Nucleus accumbens (tissue), 56 donors: ENCODE results near the gene SPPL2B.

ENCODE experiments used
- DNase-seq, 56 donors: peaks; one replicate each; lab custom pipeline; 2025; lab: John Stamatoyannopoulos, UW

SPPL2B gene

DNA sequence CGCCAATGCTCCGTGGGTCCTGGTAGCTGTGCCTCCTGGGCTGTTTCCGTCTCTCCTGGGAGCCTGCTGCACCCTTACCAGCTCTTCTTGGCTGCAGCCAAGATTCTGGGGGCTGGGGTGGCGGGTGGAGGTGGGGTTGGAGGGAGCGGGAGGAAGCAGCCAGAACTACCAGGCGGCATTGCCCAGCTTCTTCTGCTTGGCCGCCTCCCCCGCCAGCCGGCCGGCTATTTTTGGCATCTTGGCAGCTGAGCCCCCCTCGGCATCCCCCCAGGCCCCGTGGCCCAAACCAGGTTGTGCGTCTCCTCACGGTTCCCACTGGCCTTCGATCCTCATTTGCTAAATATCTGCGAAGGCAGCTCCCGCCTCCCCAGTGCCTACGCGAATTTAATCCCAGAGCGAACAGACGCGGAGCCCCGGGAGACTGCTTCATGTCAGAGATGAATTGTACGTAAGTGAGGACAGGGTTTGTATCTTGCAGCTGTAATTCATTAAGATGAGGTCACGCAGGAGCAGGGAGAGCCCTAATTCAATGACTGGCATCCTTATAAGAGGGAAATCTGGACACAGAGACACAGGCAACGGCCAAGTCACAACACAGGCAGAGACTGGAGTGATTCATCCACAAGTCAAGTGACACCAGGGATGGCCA is 33.7 kb upstream of the SPPL2B start:
- DNase-seq = peak in 38 of 56 donors; percentile 12 to 81 (median 56)

DNA sequence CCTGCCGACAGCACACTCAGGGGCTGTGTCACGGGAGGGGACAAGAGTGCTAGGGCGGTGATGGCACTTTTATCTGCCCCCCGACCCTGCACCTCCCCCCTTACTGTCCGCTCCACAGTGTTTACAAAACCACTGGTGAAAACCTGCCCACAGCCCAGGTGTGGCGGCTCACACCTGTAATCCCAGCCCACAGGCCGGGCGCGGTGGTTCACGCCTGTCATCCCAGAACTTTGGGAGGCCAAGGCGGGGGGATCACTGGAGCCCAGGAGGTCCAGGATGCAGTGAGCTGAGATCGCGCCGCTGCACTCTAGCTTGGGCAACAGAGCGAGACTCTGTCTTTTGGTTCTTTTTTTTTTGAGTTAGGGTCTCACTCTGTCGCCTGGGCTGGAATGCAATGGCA is 32.3 kb upstream of the SPPL2B start:
- no peak for DNase-seq

GRCh38 chr19:2300533-2300932 is 28.0 kb upstream of the SPPL2B start:
- no peak for DNase-seq

DNA sequence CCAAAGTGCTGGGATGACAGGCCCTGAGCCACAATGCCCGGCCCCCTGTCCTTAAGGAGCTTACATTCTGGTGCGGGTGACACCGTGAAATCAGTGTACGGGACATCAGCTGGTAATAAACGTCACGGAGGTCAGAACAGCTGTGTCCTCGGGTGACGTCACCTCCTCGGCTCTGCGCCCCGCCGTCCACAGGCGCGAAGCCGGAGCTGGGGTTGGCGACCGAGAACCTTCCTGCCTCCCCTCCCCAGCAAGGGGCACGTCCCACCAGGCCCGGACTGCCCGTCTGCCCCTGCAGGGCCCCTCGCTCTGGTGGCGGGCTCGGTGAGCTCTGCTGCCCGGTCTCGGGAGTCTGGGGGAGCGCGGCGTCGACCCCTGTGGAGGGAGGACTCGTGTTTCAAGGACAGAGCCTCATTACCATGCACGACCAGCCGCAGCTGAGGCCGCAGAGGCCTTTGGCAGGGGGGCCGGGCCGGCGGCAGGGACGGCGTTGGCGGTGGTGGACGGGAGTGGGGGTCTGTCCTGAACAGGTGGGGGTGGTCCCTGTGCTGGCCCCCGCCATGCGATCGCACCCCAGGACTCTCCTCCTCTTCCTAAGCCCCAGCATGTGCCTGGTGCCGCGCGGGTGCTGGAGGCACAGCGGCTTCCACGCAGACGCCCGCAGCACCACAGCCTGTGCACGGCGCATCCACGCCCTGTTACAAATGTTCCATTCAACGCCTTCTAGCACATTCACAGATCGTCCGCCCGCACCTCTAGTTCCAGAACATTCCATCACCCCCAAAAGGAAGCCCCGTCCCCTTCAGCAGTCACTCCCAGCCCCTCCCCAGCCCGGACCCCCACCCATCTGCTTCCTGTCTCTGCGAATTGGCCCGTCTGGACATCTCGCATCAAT is 25.9 kb upstream of the SPPL2B start:
- peak in 30 of 56 donors; percentile 12 to 79 (median 43) for DNase-seq

GRCh38 chr19:2303211-2303798 is 25.2 kb upstream of the SPPL2B start:
- DNase-seq = peak in 2 of 56 donors; percentile 49 to 61

DNA sequence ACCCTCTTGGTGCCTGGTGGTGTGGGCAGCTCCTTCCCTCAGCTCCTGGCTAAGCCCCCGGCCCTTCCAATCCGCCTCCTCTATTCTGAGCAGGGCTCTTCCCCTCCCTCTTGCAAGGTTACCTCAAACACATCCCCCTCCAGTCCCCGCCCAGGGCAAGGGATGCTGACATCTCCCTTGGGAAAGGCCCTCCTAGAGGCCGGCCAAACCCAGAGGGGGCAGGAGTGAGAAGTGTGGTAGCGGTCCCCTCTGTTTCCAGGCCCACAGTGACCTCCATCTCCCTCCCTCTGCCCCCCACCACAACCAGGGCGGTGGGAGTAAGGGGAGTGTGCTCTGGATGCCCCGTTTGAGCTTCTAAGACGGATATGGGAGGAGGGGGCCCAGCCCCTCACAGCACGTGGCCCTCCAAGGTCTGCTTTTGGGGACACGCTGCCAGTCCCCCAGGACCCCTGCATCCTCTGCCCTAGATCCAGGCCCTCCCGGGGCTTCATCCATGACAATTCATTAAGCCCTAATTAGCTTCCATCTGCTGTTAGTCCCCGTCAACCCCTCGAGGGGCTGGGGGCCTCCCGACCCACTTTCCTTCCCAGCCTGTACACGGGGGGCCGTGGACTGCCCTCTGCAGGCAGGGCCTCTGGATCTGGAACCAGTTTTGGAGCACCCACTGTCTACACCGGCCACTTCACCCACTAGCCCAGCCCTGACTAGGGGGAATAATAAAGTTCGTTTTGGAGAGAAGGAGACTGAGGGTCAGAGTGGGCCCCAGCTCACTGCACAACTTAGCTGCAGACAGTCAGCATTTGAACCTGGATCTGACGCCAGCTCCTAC is 22.8 kb upstream of the SPPL2B start:
- no peak for DNase-seq

DNA sequence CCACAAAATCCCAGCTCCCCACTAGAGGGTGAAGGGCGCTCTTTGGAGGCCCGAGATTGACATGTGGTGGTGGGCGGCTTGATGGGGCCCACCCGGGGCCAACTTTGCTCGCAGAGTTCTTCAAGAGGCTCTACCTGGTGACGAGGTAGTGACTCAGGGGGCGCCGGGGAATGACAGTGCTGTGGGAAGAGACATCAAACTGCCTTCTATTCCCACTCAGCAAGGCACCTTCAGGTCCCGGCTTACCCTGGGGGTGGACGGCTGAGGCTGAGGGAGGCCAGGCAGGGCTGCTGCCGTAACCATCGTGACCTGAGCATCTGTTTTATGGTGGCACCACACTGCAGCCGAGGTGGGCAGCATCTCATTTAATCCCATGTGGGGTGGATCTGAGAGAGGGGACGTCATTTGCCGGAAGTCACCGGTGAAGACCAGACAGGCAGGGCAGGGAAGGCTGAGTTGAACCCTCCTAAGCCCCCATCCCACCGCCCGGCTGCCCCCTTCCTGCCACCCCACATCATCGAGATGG is 22.1 kb upstream of the SPPL2B start:
- DNase-seq = peak in 37 of 56 donors; percentile 10 to 86 (median 55)

- DNase-seq = no peak
These were observed 21.5 kb upstream of the SPPL2B start for GRCh38 chr19:2306971-2307370.

- DNase-seq = no peak
These were observed 20.9 kb upstream of the SPPL2B start for GRCh38 chr19:2307518-2308012.

GRCh38 chr19:2308114-2308556 is 20.3 kb upstream of the SPPL2B start, which contains the start of gene LINGO3:
TSS of gene LINGO3 (minus strand) at chr19:2308154. CDS start at chr19:2291776, 16,378 bp downstream.
- peak in 5 of 56 donors; percentile 11 to 39 (median 19) for DNase-seq

GRCh38 chr19:2309734-2310362 is 18.6 kb upstream of the SPPL2B start:
- DNase-seq = peak in 28 of 56 donors; percentile 12 to 68 (median 30)

GRCh38 chr19:2311093-2311492 is 17.4 kb upstream of the SPPL2B start:
- no peak for DNase-seq

DNA sequence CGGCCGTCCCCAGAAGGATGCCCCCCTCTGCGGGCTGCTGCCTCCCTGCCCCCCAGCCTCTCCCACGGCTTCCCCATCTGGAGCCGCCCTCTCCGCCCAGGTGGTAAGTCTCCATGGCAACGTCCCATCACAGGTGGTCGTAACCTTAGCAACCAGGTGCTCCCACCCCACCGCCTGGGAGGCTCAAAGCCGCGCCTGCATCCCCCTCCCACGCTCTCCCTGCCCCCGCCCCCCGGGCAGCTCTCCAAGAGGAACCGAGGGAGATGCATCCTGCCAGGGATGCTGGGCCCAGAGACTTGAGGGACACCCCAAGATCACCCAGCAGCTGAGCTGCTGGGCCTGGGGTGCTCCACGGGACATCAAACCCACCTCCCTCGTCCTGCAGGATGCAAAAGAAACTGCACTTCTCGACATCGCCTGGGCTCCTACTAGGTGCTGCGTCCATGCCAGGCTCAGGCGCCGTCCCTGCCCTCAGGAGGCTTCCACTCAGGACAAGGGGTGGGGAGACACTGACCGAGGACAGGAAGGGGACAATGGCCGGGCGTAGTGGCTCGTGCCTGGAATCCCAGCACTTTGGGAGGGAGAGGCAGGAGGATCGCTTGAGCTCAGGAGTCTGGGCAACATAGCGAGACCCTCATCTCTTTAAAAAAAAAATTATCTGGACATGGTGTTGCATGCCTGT is 15.5 kb upstream of the SPPL2B start:
- peak in 34 of 56 donors; percentile 9 to 86 (median 54) for DNase-seq

DNA sequence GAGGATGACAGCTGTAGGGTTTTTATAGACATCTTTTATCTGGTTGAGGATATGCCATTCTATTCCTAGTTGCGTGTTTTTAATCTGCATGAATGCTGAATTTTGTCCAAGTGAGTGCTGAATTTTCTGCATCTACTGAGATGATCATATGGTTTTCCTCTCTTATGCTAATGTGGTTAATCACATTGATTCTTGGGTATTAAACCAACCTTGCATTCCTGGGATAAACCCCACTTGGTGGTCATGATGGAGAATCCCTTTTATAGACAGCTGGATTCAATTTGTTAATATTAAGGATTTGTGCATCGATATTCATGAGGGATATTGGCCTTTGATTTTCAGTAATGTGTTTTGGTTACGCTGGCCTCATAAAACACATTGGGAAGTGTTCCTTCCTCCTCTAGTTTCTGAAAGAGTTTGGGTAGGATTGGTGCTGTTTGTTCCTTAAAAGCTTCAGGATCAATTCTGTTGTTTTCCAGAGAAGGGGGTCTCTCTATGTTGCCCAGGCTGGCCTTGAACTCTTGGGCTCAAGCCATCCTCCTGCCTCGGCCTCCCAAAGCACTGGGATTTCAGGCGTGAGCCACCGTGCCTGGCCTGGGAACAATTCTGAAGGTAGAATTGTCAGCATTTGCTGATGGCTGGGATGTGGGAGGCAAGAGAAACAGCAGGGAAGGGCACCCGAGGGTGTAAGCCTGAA is 13.2 kb upstream of the SPPL2B start:
- DNase-seq = peak in 1 of 56 donors; percentile 49

- DNase-seq = peak in 49 of 56 donors; percentile 38 to 86 (median 65)
These were observed 12.6 kb upstream of the SPPL2B start for GRCh38 chr19:2315818-2316353.

GRCh38 chr19:2317300-2317699 is 11.2 kb upstream of the SPPL2B start:
- no peak for DNase-seq

DNA sequence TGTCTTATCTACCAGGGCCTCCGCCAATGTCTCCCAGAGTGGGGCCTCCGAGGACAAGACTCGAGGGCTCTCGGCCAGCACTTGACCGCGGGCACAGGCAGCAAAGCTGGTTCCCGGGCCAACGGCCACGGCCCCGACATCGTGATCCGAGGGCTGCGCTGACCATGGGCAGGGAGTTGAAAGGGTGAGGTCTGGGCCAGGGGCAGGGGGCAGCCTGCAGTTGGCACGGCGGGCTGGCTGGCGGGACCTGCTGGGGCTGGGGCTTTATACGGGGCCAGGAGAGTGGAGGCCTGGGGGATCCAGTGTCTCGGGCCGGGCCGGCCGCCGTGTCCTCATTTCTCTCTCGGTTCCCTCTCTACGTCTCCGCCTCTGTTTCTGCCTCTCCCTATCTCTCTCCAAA is 10.7 kb upstream of the SPPL2B start:
- DNase-seq = no peak

DNA sequence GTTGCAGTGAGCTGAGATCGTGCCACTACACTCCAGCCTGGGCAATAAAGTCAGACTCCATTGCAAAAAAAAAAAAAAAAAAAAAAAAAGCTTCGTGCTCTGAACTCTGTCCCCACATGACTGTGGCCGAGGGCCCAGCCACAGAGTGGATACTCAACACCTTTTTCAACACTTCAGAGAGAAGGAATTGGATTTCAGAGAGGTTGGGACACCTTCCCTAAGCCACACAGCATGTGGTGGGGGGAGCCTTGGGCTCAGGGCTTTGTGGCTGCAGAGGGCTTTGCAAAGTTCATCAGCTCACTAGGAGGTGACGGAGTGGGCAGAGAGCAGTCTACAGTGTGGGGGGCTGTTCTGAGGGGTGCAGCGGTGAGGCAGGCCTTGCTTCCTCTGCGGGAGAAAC is 9.6 kb upstream of the SPPL2B start:
- no peak for DNase-seq
